Fibroblast of lung (primary cell): ENCODE data around the gene GPRIN3. TPM values are rescaled to one million over a fixed set of nuclear protein-coding genes. Genes with fewer than 3 reads are reported as not detected.

Experiments used
- DNase-seq, 2 donors: peaks; one replicate each; pipeline versions ENCODE4 v3.0.0 to v3.0.0-alpha.2; 2010; ENCODE audit warnings: low read depth in 2 of 2
- H2AFZ ChIP-seq: 2 replicates; pipeline ENCODE4 v1.5.1; 2012; ENCODE audit warnings: low read length, control low read depth, inconsistent platforms
- H3K27ac ChIP-seq: 2 replicates; pipeline ENCODE4 v1.5.1; 2011; ENCODE audit warnings: low read length, control low read depth; ENCODE audit not compliant: insufficient read depth
- H3K27me3 ChIP-seq: 2 replicates; pipeline ENCODE4 v1.5.1; 2011; ENCODE audit warnings: mild to moderate bottlenecking, low read length; ENCODE audit not compliant: control insufficient read depth, insufficient read depth
- H3K36me3 ChIP-seq: 2 replicates; pipeline ENCODE4 v1.5.1; 2011; ENCODE audit warnings: low read length; ENCODE audit not compliant: control insufficient read depth, insufficient read depth
- H3K4me1 ChIP-seq: 2 replicates; pipeline ENCODE4 v1.5.1; 2011; ENCODE audit warnings: low read length; ENCODE audit not compliant: control insufficient read depth, insufficient read depth; ENCODE audit errors: extremely low read depth
- H3K4me2 ChIP-seq: 2 replicates; pipeline ENCODE4 v1.5.1; 2011; ENCODE audit warnings: low read length, control low read depth; ENCODE audit not compliant: insufficient read depth; ENCODE audit errors: extremely low read depth
- H3K4me3 ChIP-seq, 4 experiments: fragments of 200-600 bp in 1 of 4; sonication (generic) in 1 of 4; replicated peaks in 1 of 4; 2 replicates each; pipeline ENCODE4 v1.5.1; 2011 to 2016; ENCODE audit warnings: low read length in 4 of 4, low read depth in 3 of 4, mild to moderate bottlenecking in 3 of 4, control low read depth in 2 of 4, inconsistent platforms in 1 of 4, mixed read lengths in 1 of 4; ENCODE audit not compliant: insufficient read depth in 1 of 4; ENCODE audit errors: control extremely low read depth in 1 of 4
- H3K79me2 ChIP-seq: 2 replicates; pipeline ENCODE4 v1.5.1; 2012; ENCODE audit warnings: mild to moderate bottlenecking, low read length, inconsistent platforms; ENCODE audit not compliant: control insufficient read depth, insufficient read depth
- H3K9ac ChIP-seq: 2 replicates; pipeline ENCODE4 v1.5.1; 2011; ENCODE audit warnings: mild to moderate bottlenecking, low read length, control low read depth; ENCODE audit not compliant: insufficient read depth
- H3K9me3 ChIP-seq: 2 replicates; pipeline ENCODE4 v1.5.1; 2012; ENCODE audit warnings: low read depth, low read length; ENCODE audit not compliant: control insufficient read depth, insufficient read depth
- H4K20me1 ChIP-seq: 2 replicates; pipeline ENCODE4 v1.5.1; 2011; ENCODE audit warnings: low read length; ENCODE audit not compliant: control insufficient read depth, insufficient read depth; ENCODE audit errors: extremely low read depth
- CTCF ChIP-seq, 2 donors: IDR thresholded peaks in 1 of 2; conservative IDR thresholded peaks in 1 of 2; 1 replicate in 1 of 2; 2 replicates in 1 of 2; pipeline ENCODE4 v1.5.1; 2011 to 2012; ENCODE audit warnings: low read length in 2 of 2, control low read depth in 1 of 2, inconsistent platforms in 1 of 2, low read depth in 1 of 2, mild to moderate bottlenecking in 1 of 2
- EZH2 ChIP-seq: IDR thresholded peaks from 2 replicates; pipeline ENCODE4 v1.5.1; 2012; ENCODE audit warnings: low read length, control low read depth, mild to moderate bottlenecking; ENCODE audit errors: missing control alignments
- polyA plus RNA-seq, 2 donors: library from polyadenylated mRNA; depleted of rRNA in 1 of 2; stranded (reverse) in 1 of 2; unstranded in 1 of 2; fragments of >200 nt; gene quantifications; 2 replicates each; pipeline ENCODE4 v1.2.1, GENCODE V29; 2011 to 2012; ENCODE audit warnings: missing spikeins in 1 of 2
- total RNA-seq: library from RNA; depleted of rRNA; stranded (reverse); fragments of >200 nt; gene quantifications from 2 replicates; pipeline ENCODE4 v1.2.1, GENCODE V29; 2014

GPRIN3 gene
- total and polyA plus RNA-seq, 2 donors (not counting 1 experiment from before 2014, with no cell fraction given), result under 0.01 to 0.01 TPM

- no peak overlapping the region for H3K4me2 ChIP-seq
- no peaks in the 10 kb centered on the region for H3K36me3 ChIP-seq
- no peaks in the 10 kb centered on the region for H3K4me1 ChIP-seq
- no peaks in the 10 kb centered on the region for H3K9me3 ChIP-seq
- no peaks in the 10 kb centered on the region for H3K79me2 ChIP-seq
- no peak overlapping the region for H3K4me3 ChIP-seq
- H4K20me1 ChIP-seq, result no peaks in the 10 kb centered on the region
- H3K9ac ChIP-seq, result no peak overlapping the region
- TF ChIP-seq EZH2, result no peak
- no peak for TF ChIP-seq CTCF (conservative IDR thresholded peaks at IDR 0.05 in 1 of 2, IDR thresholded peaks at IDR 0.05 in 1 of 2; ENCODE audit: low read depth in 1 of 2, low read length in 2 of 2)
- DNase-seq, result no peak
- no peak overlapping the region for H3K27ac ChIP-seq
- H3K27me3 ChIP-seq, result no peaks in the 10 kb centered on the region
- no peak overlapping the region for H2AFZ ChIP-seq
Measured at GRCh38 chr4:89253935-89254334, 53.7 kb downstream of the GPRIN3 start.

- Histone ChIP-seq H3K36me3 (no peaks in the 10 kb centered on the region), H3K9ac (no peak overlapping the region), H2AFZ (no peak overlapping the region), H3K4me1 (no peaks in the 10 kb centered on the region), H4K20me1 (no peaks in the 10 kb centered on the region), H3K4me2 (no peak overlapping the region), H3K4me3 (no peak overlapping the region), H3K9me3 (no peaks in the 10 kb centered on the region), H3K27ac (no peak overlapping the region), H3K79me2 (no peaks in the 10 kb centered on the region), H3K27me3 (no peaks in the 10 kb centered on the region)
- TF ChIP-seq EZH2 (no peak), CTCF (conservative IDR thresholded peaks at IDR 0.05 in 1 of 2, IDR thresholded peaks at IDR 0.05 in 1 of 2; ENCODE audit: low read depth in 1 of 2, low read length in 2 of 2) (no peak)
- DNase-seq, result no peak
Measured at GRCh38 chr4:89253311-89253710, 54.3 kb downstream of the GPRIN3 start.

- no peaks in the 10 kb centered on the region for H4K20me1 ChIP-seq
- H3K9ac ChIP-seq, result no peak overlapping the region
- no peak for DNase-seq
- no peak overlapping the region for H3K4me3 ChIP-seq
- no peaks in the 10 kb centered on the region for H3K36me3 ChIP-seq
- no peak overlapping the region for H3K4me2 ChIP-seq
- H3K79me2 ChIP-seq, result no peaks in the 10 kb centered on the region
- no peaks in the 10 kb centered on the region for H3K27me3 ChIP-seq
- no peak for TF ChIP-seq EZH2
- TF ChIP-seq CTCF (conservative IDR thresholded peaks at IDR 0.05 in 1 of 2, IDR thresholded peaks at IDR 0.05 in 1 of 2; ENCODE audit: low read depth in 1 of 2, low read length in 2 of 2), result no peak
- no peaks in the 10 kb centered on the region for H3K4me1 ChIP-seq
- no peak overlapping the region for H3K27ac ChIP-seq
- no peaks in the 10 kb centered on the region for H3K9me3 ChIP-seq
- H2AFZ ChIP-seq, result no peak overlapping the region
Measured at GRCh38 chr4:89251396-89251795, 56.2 kb downstream of the GPRIN3 start.
